A549 (cell line): ENCODE results near the gene RBM15.

Source experiments
- ESRRA ChIP-seq: fragments of 150-350 bp; IDR thresholded peaks from 2 replicates; pipeline ENCODE4 v1.6.1; 2014; ENCODE audit warnings: mild to moderate bottlenecking, low read length, borderline replicate concordance
- MAFK ChIP-seq: fragments of 450-650 bp; IDR thresholded peaks from 2 replicates; pipeline ENCODE4 v1.6.1; 2014; ENCODE audit not compliant: partially characterized antibody
- NR3C1 ChIP-seq: fragments of >200 bp; sonication (Bioruptor Twin); formaldehyde crosslinking; IDR thresholded peaks from 3 replicates; pipeline ENCODE4 v1.6.1; 2017
- RFX5 ChIP-seq: fragments of 450-650 bp; IDR thresholded peaks from 2 replicates; pipeline ENCODE4 v1.7.1; 2014; ENCODE audit warnings: antibody characterized with exemption, mild to moderate bottlenecking, moderate library complexity
- TF ChIP-seq, protein P1 (sequence below): fragments of >200 bp; sonication (Bioruptor Twin); formaldehyde crosslinking; IDR thresholded peaks from 3 replicates; pipeline ENCODE4 v1.5.1; 2016
- TF ChIP-seq, protein P2 (sequence below): fragments of 200-600 bp; sonication (generic); IDR thresholded peaks from 2 replicates; pipeline ENCODE4 v1.6.1; 2016; ENCODE audit warnings: antibody characterized with exemption, mild to moderate bottlenecking, moderate library complexity
- TF ChIP-seq, protein P3 (sequence below): fragments of 450-650 bp; IDR thresholded peaks from 2 replicates; pipeline ENCODE4 v1.6.1; 2014; ENCODE audit warnings: antibody characterized with exemption

DNA sequence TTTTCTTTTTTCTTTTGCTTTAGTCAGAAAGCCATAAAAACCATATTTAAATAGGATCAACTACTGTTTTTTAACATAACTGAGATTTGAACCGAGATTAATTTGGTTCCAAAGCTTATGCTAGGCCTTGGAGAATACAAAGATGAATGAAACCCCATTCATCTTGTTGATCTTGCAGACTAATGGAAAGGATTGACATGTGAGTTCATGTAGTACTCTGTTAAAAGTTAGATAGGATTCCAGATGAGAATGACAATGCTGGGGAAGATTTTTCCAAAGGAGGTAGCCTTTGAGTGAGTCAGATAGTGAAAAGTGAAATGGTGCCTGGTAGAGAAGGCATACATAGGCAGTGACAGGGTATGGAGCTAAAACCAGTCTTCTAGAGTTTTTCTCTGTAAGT lies 22.7 kb downstream of the RBM15 start:
- TF ChIP-seq MAFK: no peak
- no peak for TF ChIP-seq RFX5
- TF ChIP-seq, protein P1, sequence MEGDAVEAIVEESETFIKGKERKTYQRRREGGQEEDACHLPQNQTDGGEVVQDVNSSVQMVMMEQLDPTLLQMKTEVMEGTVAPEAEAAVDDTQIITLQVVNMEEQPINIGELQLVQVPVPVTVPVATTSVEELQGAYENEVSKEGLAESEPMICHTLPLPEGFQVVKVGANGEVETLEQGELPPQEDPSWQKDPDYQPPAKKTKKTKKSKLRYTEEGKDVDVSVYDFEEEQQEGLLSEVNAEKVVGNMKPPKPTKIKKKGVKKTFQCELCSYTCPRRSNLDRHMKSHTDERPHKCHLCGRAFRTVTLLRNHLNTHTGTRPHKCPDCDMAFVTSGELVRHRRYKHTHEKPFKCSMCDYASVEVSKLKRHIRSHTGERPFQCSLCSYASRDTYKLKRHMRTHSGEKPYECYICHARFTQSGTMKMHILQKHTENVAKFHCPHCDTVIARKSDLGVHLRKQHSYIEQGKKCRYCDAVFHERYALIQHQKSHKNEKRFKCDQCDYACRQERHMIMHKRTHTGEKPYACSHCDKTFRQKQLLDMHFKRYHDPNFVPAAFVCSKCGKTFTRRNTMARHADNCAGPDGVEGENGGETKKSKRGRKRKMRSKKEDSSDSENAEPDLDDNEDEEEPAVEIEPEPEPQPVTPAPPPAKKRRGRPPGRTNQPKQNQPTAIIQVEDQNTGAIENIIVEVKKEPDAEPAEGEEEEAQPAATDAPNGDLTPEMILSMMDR: no peak
- TF ChIP-seq, protein P2, sequence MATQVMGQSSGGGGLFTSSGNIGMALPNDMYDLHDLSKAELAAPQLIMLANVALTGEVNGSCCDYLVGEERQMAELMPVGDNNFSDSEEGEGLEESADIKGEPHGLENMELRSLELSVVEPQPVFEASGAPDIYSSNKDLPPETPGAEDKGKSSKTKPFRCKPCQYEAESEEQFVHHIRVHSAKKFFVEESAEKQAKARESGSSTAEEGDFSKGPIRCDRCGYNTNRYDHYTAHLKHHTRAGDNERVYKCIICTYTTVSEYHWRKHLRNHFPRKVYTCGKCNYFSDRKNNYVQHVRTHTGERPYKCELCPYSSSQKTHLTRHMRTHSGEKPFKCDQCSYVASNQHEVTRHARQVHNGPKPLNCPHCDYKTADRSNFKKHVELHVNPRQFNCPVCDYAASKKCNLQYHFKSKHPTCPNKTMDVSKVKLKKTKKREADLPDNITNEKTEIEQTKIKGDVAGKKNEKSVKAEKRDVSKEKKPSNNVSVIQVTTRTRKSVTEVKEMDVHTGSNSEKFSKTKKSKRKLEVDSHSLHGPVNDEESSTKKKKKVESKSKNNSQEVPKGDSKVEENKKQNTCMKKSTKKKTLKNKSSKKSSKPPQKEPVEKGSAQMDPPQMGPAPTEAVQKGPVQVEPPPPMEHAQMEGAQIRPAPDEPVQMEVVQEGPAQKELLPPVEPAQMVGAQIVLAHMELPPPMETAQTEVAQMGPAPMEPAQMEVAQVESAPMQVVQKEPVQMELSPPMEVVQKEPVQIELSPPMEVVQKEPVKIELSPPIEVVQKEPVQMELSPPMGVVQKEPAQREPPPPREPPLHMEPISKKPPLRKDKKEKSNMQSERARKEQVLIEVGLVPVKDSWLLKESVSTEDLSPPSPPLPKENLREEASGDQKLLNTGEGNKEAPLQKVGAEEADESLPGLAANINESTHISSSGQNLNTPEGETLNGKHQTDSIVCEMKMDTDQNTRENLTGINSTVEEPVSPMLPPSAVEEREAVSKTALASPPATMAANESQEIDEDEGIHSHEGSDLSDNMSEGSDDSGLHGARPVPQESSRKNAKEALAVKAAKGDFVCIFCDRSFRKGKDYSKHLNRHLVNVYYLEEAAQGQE: no peak
- TF ChIP-seq, protein P3, sequence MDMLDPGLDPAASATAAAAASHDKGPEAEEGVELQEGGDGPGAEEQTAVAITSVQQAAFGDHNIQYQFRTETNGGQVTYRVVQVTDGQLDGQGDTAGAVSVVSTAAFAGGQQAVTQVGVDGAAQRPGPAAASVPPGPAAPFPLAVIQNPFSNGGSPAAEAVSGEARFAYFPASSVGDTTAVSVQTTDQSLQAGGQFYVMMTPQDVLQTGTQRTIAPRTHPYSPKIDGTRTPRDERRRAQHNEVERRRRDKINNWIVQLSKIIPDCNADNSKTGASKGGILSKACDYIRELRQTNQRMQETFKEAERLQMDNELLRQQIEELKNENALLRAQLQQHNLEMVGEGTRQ: no peak
- TF ChIP-seq ESRRA: no peak
- no peak for TF ChIP-seq NR3C1
